Aorta (tissue), 5 donors: ENCODE measurements around the gene MAD1L1. TPM values are rescaled to one million over a fixed set of nuclear protein-coding genes. Genes with fewer than 3 reads are reported as not detected.

Source experiments
- ATAC-seq: fragments of 200-7000 bp; cut with Tn5 transposase; one replicate; pipeline ENCODE4 v1.9.1; 2022; ENCODE audit warnings: moderate library complexity; ENCODE audit not compliant: low FRiP score
- DNase-seq, 2 donors: peaks; one replicate each; pipeline ENCODE4 v3.0.0-alpha.2; 2020
- H3K27ac ChIP-seq, 2 donors: one replicate each; pipeline ENCODE4 v1.5.1; 2013; ENCODE audit warnings: low read length in 2 of 2, mild to moderate bottlenecking in 2 of 2, moderate library complexity in 2 of 2, control low read depth in 1 of 2, inconsistent platforms in 1 of 2, low read depth in 1 of 2
- H3K27me3 ChIP-seq, 2 donors: one replicate each; pipeline ENCODE4 v1.6.1; 2013; ENCODE audit warnings: control low read depth in 1 of 2, low read length in 1 of 2, mild to moderate bottlenecking in 1 of 2, moderate library complexity in 1 of 2; ENCODE audit not compliant: insufficient read depth in 2 of 2, control insufficient read depth in 1 of 2
- H3K36me3 ChIP-seq, 2 donors: one replicate each; pipeline ENCODE4 v1.6.1; 2013; ENCODE audit warnings: control low read depth in 1 of 2, low read length in 1 of 2, mild to moderate bottlenecking in 1 of 2; ENCODE audit not compliant: insufficient read depth in 2 of 2, control insufficient read depth in 1 of 2
- H3K4me1 ChIP-seq, 2 donors: one replicate each; pipeline ENCODE4 v1.6.1; 2013; ENCODE audit warnings: low read length in 2 of 2, control low read depth in 1 of 2, mild to moderate bottlenecking in 1 of 2, moderate library complexity in 1 of 2; ENCODE audit not compliant: insufficient read depth in 2 of 2, control insufficient read depth in 1 of 2
- H3K4me3 ChIP-seq, 2 donors: one replicate each; pipeline ENCODE4 v1.5.1; 2013; ENCODE audit warnings: low read length in 2 of 2, control low read depth in 1 of 2, mild to moderate bottlenecking in 1 of 2
- H3K9me3 ChIP-seq: one replicate; pipeline ENCODE4 v1.6.1; 2013; ENCODE audit warnings: mild to moderate bottlenecking, low read length; ENCODE audit not compliant: control insufficient read depth
- WGBS, 2 donors: extraction: QIAGEN DNeasy Blood & Tissue Kit; methylation state at CpG; one replicate each; pipeline ENCODE4 v1.1.7; 2013; 5-methylcytosine and 5-hydroxymethylcytosine counted together
- intact Hi-C, 2 donors: fragments of 100-400 bp; cut with DNase I; formaldehyde crosslinking; loops; one replicate each; pipeline versions ENCODE4 v1.14.2 to v1.15.0; 2022
- polyA plus RNA-seq, 2 donors: library from polyadenylated mRNA; stranded (reverse); fragments of 200-250 nt; gene quantifications; one replicate each; pipeline ENCODE4 v1.2.3, GENCODE V29; 2013
- total RNA-seq, 2 donors: library from RNA; stranded (reverse); fragmentation: NEBNext Ultra II Directional; extraction: Animal tissue kit (Norgen Biotek cat#: 25700); gene quantifications; one replicate each; pipeline ENCODE4 v1.2.1, GENCODE V29; 2021
- donor health status: healthy with polysubstance abuse.
- donor health status: Bipolar disorder and iron deficiency.
- donor health status: DM: no; HTN: no; CAD: no.
- donor health status: DM: no; HTN: no; CAD: no.
- donor health status: DM: yes; HTN: yes; CAD: no.

MAD1L1 gene
- total and polyA plus RNA-seq, 4 donors = 14.8 to 35.8 (median 20.2) TPM

DNA sequence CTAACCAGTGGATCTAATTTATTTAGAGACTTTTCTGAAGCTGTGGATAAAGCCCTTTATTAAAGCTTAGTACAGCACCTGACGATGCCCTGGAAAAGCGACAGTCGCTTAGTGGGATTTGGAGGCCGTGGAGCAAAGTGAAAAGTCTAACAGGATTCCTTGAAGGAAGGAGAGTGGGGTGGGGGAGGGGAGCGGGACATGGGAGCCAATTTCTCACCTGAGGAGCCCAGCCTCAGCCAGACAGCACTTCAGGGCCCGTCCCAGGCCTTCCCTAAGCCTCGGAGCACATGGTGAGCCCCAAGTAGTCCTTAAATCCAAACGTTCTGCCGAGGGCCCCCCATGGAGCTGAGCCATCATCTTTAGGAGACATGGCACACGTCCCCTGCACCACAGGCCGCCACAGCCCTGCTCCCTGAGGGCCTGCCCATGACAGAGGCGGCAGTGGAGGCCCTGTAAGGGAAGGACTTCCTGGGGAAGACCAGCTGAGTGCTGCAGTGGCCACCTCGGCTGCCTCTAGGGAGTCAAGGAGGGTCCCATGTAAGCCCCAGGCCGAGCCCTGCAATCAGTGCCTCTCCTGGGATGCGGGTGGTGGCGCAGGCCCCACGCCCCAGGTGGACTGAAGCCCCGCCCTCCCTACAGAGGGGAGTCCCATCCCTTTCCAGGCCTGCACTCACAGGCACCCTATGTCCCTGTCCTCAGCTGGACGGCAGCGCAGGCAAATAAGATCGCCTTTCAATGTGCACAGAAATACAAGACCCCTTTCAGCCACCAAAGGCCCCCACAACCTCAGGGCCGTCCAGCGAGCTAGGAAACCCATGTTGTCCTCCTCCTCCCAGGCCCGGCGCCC, 187.0 kb downstream of the MAD1L1 start:
- Histone ChIP-seq H3K27me3 (no peaks in the 10 kb centered on the region), H3K27ac (no peak overlapping the region), H3K4me3 (no peak overlapping the region), H3K4me1 (no peaks in the 10 kb centered on the region), H3K9me3 (no peaks in the 10 kb centered on the region), H3K36me3 (no peaks in the 10 kb centered on the region)
- 92 to 94% methylated on average over 25 of the region's 25 CpGs for WGBS, 2 donors
- ATAC-seq (no peak), DNase-seq (peak; percentile 30 to 53)
- intact Hi-C loops = no loop called here

DNA sequence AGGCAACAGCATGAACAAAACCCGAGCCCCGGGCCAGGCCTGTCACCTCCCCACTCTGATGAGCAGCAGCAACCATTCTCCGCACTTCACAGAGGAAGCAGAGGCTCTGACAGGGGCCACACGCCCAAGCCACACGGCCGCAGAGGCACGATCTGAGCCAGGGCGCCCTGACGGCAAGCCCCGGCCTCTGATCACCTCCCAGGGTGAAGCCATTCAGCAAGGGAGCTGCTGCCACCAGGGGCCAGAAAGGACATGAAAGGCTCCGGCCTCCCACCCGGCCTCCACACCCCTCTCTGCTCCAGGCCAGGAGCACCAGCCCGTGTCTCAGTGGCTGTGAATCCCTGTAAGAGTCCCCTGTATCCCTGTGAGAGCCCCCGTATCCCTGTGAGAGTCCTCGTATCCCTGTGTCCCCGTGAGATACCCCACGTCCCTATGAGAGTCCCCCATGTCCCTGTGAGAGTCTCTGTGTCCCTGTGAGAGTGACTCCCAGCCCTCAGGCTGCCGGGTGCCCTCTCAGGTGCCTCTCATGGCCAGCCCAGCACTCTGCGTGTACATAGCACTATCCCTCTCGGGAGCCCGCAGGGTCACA, 187.8 kb downstream of the MAD1L1 start:
- 97 to 99% methylated on average over 21 of the region's 21 CpGs for WGBS, 2 donors
- Histone ChIP-seq H3K4me1 (no peaks in the 10 kb centered on the region), H3K27me3 (no peaks in the 10 kb centered on the region), H3K9me3 (no peaks in the 10 kb centered on the region), H3K36me3 (no peaks in the 10 kb centered on the region), H3K4me3 (no peak overlapping the region), H3K27ac (no peak overlapping the region)
- DNase-seq (peak; percentile 37 to 58), ATAC-seq (no peak)
- intact Hi-C loops = no loop called here

- DNase-seq (peak; percentile 35 to 54), ATAC-seq (no peak)
- H3K9me3 ChIP-seq = no peaks in the 10 kb centered on the region
- no peak overlapping the region for H3K27ac ChIP-seq
- no peaks in the 10 kb centered on the region for H3K36me3 ChIP-seq
- intact Hi-C loops = no loop called here
- WGBS, 2 donors = 96% methylated on average over 21 of the region's 21 CpGs
- H3K4me3 ChIP-seq = no peak overlapping the region
- no peaks in the 10 kb centered on the region for H3K27me3 ChIP-seq
- no peaks in the 10 kb centered on the region for H3K4me1 ChIP-seq
Measured at GRCh38 chr7:2044311-2044882, 188.3 kb downstream of the MAD1L1 start.

- no peak overlapping the region for H3K4me3 ChIP-seq
- no peaks in the 10 kb centered on the region for H3K4me1 ChIP-seq
- peak; percentile 31 to 60 for DNase-seq
- intact Hi-C loops = no loop called here
- no peaks in the 10 kb centered on the region for H3K36me3 ChIP-seq
- no peak for ATAC-seq
- WGBS, 2 donors = 95 to 97% methylated on average over 31 to 32 of the region's 32 CpGs
- no peaks in the 10 kb centered on the region for H3K9me3 ChIP-seq
- no peaks in the 10 kb centered on the region for H3K27me3 ChIP-seq
- no peak overlapping the region for H3K27ac ChIP-seq
Measured at GRCh38 chr7:2043316-2044039, 189.3 kb downstream of the MAD1L1 start.

DNA sequence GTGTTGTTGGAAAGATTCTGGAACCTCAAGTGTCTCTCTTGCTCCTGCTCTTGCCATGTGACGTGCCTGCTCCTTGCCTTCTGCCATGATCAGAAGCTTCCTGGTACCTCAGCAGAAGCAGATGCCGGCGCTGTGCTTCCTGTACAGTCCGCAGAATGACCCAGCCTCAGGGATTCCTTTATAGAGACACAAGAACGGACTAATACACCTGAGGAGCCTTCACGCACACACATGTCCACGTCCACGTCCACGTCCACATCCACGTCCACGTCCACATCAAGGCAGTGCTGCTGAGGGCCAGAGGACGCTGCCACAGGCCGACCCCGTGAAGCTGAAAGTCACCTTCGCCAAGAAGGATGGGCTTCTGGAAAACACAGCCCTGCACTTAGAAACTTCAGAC, 190.1 kb downstream of the MAD1L1 start:
- ATAC-seq (no peak), DNase-seq (peak; percentile 32 to 66)
- Histone ChIP-seq H3K9me3 (no peaks in the 10 kb centered on the region), H3K4me3 (no peak overlapping the region), H3K36me3 (no peaks in the 10 kb centered on the region), H3K27me3 (no peaks in the 10 kb centered on the region), H3K27ac (no peak overlapping the region), H3K4me1 (no peaks in the 10 kb centered on the region)
- intact Hi-C loops = no loop called here
- 92 to 95% methylated on average over 15 of the region's 15 CpGs for WGBS, 2 donors

- ATAC-seq = no peak
- WGBS, 2 donors = 96 to 97% methylated on average over 26 of the region's 26 CpGs
- no peaks in the 10 kb centered on the region for H3K9me3 ChIP-seq
- intact Hi-C loops = no loop called here
- no peak overlapping the region for H3K4me3 ChIP-seq
- peak in 1 of 2 donors; percentile 39 for DNase-seq
- no peak overlapping the region for H3K27ac ChIP-seq
- no peaks in the 10 kb centered on the region for H3K36me3 ChIP-seq
- no peaks in the 10 kb centered on the region for H3K27me3 ChIP-seq
- H3K4me1 ChIP-seq = no peaks in the 10 kb centered on the region
Measured at GRCh38 chr7:2041496-2042367, 191.0 kb downstream of the MAD1L1 start.

DNA sequence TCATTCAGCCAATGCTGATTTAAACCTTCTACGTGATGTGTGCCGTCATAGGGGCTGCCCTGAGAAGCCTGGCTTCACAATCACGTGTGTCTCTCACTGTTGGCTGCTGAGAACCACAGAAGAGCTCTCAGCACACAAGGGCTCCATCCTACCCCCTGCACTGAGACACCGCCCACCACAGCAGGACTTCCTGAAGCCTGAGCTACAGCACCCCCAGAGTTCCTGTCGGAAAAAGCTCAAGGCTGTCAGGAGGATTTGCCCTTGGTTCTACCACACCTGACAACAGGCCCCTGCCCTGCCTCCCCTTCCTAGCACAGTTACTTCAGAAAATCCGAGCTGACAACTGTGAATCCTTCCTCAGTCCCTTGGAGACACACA, 191.9 kb downstream of the MAD1L1 start:
- H3K36me3 ChIP-seq = no peaks in the 10 kb centered on the region
- no peaks in the 10 kb centered on the region for H3K27me3 ChIP-seq
- DNase-seq = peak; percentile 7 to 36
- no peaks in the 10 kb centered on the region for H3K4me1 ChIP-seq
- ATAC-seq = no peak
- no peaks in the 10 kb centered on the region for H3K9me3 ChIP-seq
- 91 to 93% methylated on average over 6 of the region's 6 CpGs for WGBS, 2 donors
- intact Hi-C loops = no loop called here
- H3K27ac ChIP-seq = no peak overlapping the region
- no peak overlapping the region for H3K4me3 ChIP-seq
